HepG2 (cell line): ENCODE data around the gene CDH23. TPM values are rescaled to one million over a fixed set of nuclear protein-coding genes. Genes with fewer than 3 reads are reported as not detected.

Source experiments
- ATAC-seq: fragments of 200-7000 bp; cut with Tn5 transposase; 3 replicates; pipeline ENCODE4 v1.9.1; 2020; ENCODE audit warnings: mild to moderate bottlenecking, moderate library complexity
- BruUV-seq: library from RNA; stranded (reverse); fragments of 400-500 nt; replicated peaks from 2 replicates; lab custom pipeline; 2021; lab: Mats Ljungman, UMichigan
- CTCF ChIA-PET: fragments of 300-600 bp; formaldehyde crosslinking; extraction: SDS; loops from one replicate; lab custom pipeline; 2021; ENCODE audit warnings: low total read pairs, inconsistent platforms, low intra/inter-chr PET ratio; lab: Yijun Ruan, JAX
- POLR2A ChIA-PET: fragments of 350-600 bp; sonication (Branson Sonifier 250); formaldehyde crosslinking; loops from one replicate; lab custom pipeline; 2020; ENCODE audit warnings: antibody characterized with exemption, inconsistent platforms; lab: Yijun Ruan, JAX
- DNase-seq: peaks from one replicate; pipeline ENCODE4 v3.0.0-alpha.2; 2015; ENCODE audit warnings: low spot score
- FAIRE-seq: peaks from 3 replicates; lab custom pipeline; 2011; peaks lifted over from hg19 to GRCh38; lab: Jason Lieb, UNC
- H2AFZ ChIP-seq: one replicate; pipeline ENCODE4 v1.6.1; 2011; ENCODE audit warnings: low read length, inconsistent platforms
- H3K27ac ChIP-seq: fragments of 300-600 bp; 3 replicates; pipeline ENCODE4 v1.8.0; 2011; ENCODE audit warnings: mixed run types, mild to moderate bottlenecking, mixed read lengths, low read length, inconsistent platforms; ENCODE audit not compliant: insufficient read depth; ENCODE audit errors: extremely low read length
- H3K27me3 ChIP-seq, 2 experiments: fragments of 200-600 bp in 1 of 2; 2 replicates in 1 of 2; 3 replicates in 1 of 2; pipeline versions ENCODE4 v1.6.0 to v1.8.0; 2011; ENCODE audit warnings: low read length in 2 of 2, mild to moderate bottlenecking in 2 of 2, moderate library complexity in 2 of 2, inconsistent platforms in 1 of 2; ENCODE audit not compliant: insufficient read depth in 2 of 2, control insufficient read depth in 1 of 2
- H3K36me3 ChIP-seq, 2 experiments: fragments of 200-600 bp in 1 of 2; replicated peaks in 1 of 2; 2 replicates in 1 of 2; 3 replicates in 1 of 2; pipeline versions ENCODE4 v1.5.1 to v1.8.0; 2011; ENCODE audit warnings: low read length in 2 of 2, inconsistent platforms in 1 of 2; ENCODE audit not compliant: insufficient read depth in 2 of 2, control insufficient read depth in 1 of 2
- H3K4me1 ChIP-seq: 2 replicates; pipeline ENCODE4 v1.5.1; 2012; ENCODE audit warnings: low read length, inconsistent platforms; ENCODE audit not compliant: insufficient read depth
- H3K4me2 ChIP-seq: 2 replicates; pipeline ENCODE4 v1.6.0; 2011; ENCODE audit warnings: low read depth, low read length, inconsistent platforms
- H3K4me3 ChIP-seq, 3 experiments: fragments of 200-600 bp in 1 of 3; sonication (generic), shearing (Covaris generic) in 1 of 3; replicated peaks in 1 of 3; 2 replicates each; pipeline ENCODE4 v1.5.1; 2011 to 2016; ENCODE audit warnings: low read length in 3 of 3, inconsistent platforms in 2 of 3, low read depth in 2 of 3, mild to moderate bottlenecking in 2 of 3, control low read depth in 1 of 3, mixed read lengths in 1 of 3; ENCODE audit not compliant: insufficient read depth in 1 of 3
- H3K79me2 ChIP-seq: one replicate; pipeline ENCODE4 v1.6.1; 2011; ENCODE audit warnings: low read length, inconsistent platforms; ENCODE audit not compliant: insufficient read depth
- H3K9ac ChIP-seq: 2 replicates; pipeline ENCODE4 v1.6.0; 2011; ENCODE audit warnings: mild to moderate bottlenecking, low read depth, low read length, inconsistent platforms; ENCODE audit not compliant: insufficient read depth
- H3K9me3 ChIP-seq: 2 replicates; pipeline ENCODE4 v1.5.1; 2012; ENCODE audit warnings: mild to moderate bottlenecking, low read length
- H4K20me1 ChIP-seq: 2 replicates; pipeline ENCODE4 v1.6.0; 2011; ENCODE audit warnings: inconsistent platforms, mild to moderate bottlenecking, low read length, moderate library complexity; ENCODE audit not compliant: insufficient read depth
- ARNT ChIP-seq: fragments of 450-650 bp; IDR thresholded peaks from 2 replicates; pipeline ENCODE4 v1.6.1; 2017
- CCDC6 ChIP-seq: sonication (generic); formaldehyde crosslinking; IDR thresholded peaks from 2 replicates; pipeline ENCODE4 v1.8.1; 2022; ENCODE audit warnings: mild to moderate bottlenecking, missing genetic modification reagents, moderate library complexity
- EED ChIP-seq: sonication (generic); formaldehyde crosslinking; IDR thresholded peaks from 2 replicates; pipeline ENCODE4 v1.5.0; 2020; ENCODE audit warnings: mild to moderate bottlenecking, missing genetic modification reagents
- ISL2 ChIP-seq: sonication (generic); formaldehyde crosslinking; IDR thresholded peaks from 2 replicates; pipeline ENCODE4 v1.5.0; 2020; ENCODE audit warnings: missing genetic modification reagents
- KLF6 ChIP-seq: IDR thresholded peaks from 2 replicates; pipeline ENCODE4 v1.8.0; 2016; ENCODE audit warnings: missing biosample characterization, missing genetic modification reagents
- MYNN ChIP-seq: sonication (generic); formaldehyde crosslinking; IDR thresholded peaks from 2 replicates; pipeline ENCODE4 v1.4.0; 2020; ENCODE audit warnings: mild to moderate bottlenecking, low read depth, missing genetic modification reagents
- NR2F6 ChIP-seq, 2 experiments: IDR thresholded peaks; 2 replicates each; pipeline ENCODE4 v1.6.1; 2016; ENCODE audit warnings: antibody characterized with exemption in 1 of 2, mild to moderate bottlenecking in 1 of 2
- RBAK ChIP-seq: sonication (generic); formaldehyde crosslinking; IDR thresholded peaks from 2 replicates; pipeline ENCODE4 v1.5.1; 2020; ENCODE audit warnings: mild to moderate bottlenecking, missing genetic modification reagents
- RBFOX2 ChIP-seq: fragments of 200-400 bp; formaldehyde crosslinking; IDR thresholded peaks from 2 replicates; pipeline ENCODE4 v1.6.1; 2017; ENCODE audit warnings: low read depth, mild to moderate bottlenecking, low read length
- SMAD9 ChIP-seq: sonication (generic); formaldehyde crosslinking; IDR thresholded peaks from 2 replicates; pipeline ENCODE4 v1.5.1; 2020; ENCODE audit warnings: mild to moderate bottlenecking, missing genetic modification reagents
- ZMYM4 ChIP-seq: sonication (generic); formaldehyde crosslinking; IDR thresholded peaks from 2 replicates; pipeline ENCODE4 v1.8.1; 2023; ENCODE audit warnings: mild to moderate bottlenecking, missing genetic modification reagents
- ZNF460 ChIP-seq: sonication (generic); formaldehyde crosslinking; IDR thresholded peaks from 2 replicates; pipeline ENCODE4 v1.5.1; 2020; ENCODE audit warnings: missing genetic modification reagents, mild to moderate bottlenecking, borderline replicate concordance
- WGBS: methylation state at CpG from one replicate; pipeline ENCODE4 v1.1.6; 2017; ENCODE audit warnings: low lambda C conversion rate; 5-methylcytosine and 5-hydroxymethylcytosine counted together
- in situ Hi-C: cut with HindIII; loops from 2 replicates; pipeline ENCODE4 v1.10.0; 2017; ENCODE audit warnings: low pct_unique_long_range_greater_than_20kb; ENCODE audit not compliant: extremely low pct_ligation_motif_present
- intact Hi-C: fragments of 100-400 bp; cut with micrococcal nuclease; formaldehyde crosslinking; loops from one replicate; pipeline ENCODE4 v1.10.0; 2022; ENCODE audit not compliant: unreplicated experiment
- polyA plus RNA-seq, 8 experiments: library from polyadenylated mRNA; depleted of rRNA in 3 of 8; stranded (reverse) in 7 of 8; unstranded in 1 of 8; fragments of >200 nt; fragmentation: Illumina TruSeq in 4 of 8; extraction: Trizol in 4 of 8; gene quantifications; 2 replicates each; pipeline versions ENCODE4 v1.2.1 to v1.2.3, GENCODE V29; 2011 to 2016; ENCODE audit warnings: low read depth in 4 of 8, missing spikeins in 1 of 8, mixed read lengths in 1 of 8; ENCODE audit not compliant: insufficient read depth in 1 of 8
- total RNA-seq, 5 experiments: library from RNA; depleted of rRNA; stranded (reverse); fragments of >200 nt; fragmentation: Illumina TruSeq; extraction: Trizol; gene quantifications; 2 replicates each; pipeline ENCODE4 v1.2.3, GENCODE V29; 2016; ENCODE audit warnings: low read depth in 1 of 5
- TF ChIP-seq, protein P1 (sequence below): sonication (generic); formaldehyde crosslinking; IDR thresholded peaks from 2 replicates; pipeline ENCODE4 v1.4.0; 2020; ENCODE audit warnings: missing genetic modification reagents
- TF ChIP-seq, protein P2 (sequence below): sonication (generic); formaldehyde crosslinking; IDR thresholded peaks from 2 replicates; pipeline ENCODE4 v1.4.0; 2020; ENCODE audit warnings: missing genetic modification reagents
- TF ChIP-seq, protein P3 (sequence below): sonication (generic); formaldehyde crosslinking; IDR thresholded peaks from 2 replicates; pipeline ENCODE4 v1.5.0; 2020; ENCODE audit warnings: missing genetic modification reagents
- TF ChIP-seq, protein P4 (sequence below), 2 experiments: sonication (generic) in 1 of 2; formaldehyde crosslinking in 1 of 2; IDR thresholded peaks; 2 replicates each; pipeline versions ENCODE4 v1.5.1 to v1.6.1; 2011 to 2020; ENCODE audit warnings: borderline replicate concordance in 1 of 2, low read depth in 1 of 2, low read length in 1 of 2, mild to moderate bottlenecking in 1 of 2, missing genetic modification reagents in 1 of 2, moderate library complexity in 1 of 2

The CDH23 gene
- total and polyA plus RNA-seq, 2 of the 13 experiments (the other 11 are each of a cell fraction or from before 2014, with no cell fraction given), result 0.13 TPM; not detected in 1

DNA sequence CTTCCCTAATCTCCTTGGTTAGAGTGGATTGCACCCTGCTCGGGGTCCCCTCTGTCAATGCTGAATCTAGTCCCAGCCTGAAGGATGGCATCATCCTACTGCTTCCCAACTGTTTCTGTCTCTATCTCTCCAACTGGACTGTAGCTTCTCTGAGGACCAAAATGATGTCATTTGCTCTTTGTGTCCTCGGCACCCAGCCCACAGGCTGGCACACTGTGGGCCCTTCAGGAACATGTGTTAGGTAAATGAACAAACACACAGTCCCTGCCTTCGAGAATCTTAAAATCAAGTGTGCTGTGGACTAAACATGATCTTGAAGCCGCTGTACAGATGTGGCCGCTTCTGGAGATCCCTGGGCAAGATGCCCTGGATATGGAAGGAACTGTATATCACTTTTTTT is 5.0 kb upstream of the CDH23 start:
- H4K20me1 ChIP-seq, result no peaks in the 10 kb centered on the region
- no peak overlapping the region for H2AFZ ChIP-seq
- intact Hi-C loops (no loop called here), in situ Hi-C loops (no loop called here)
- peaks cover 19% of the 10 kb centered on the region for H3K4me1 ChIP-seq
- BruUV-seq, result no TSS peak
- ATAC-seq (no peak), DNase-seq (no peak), FAIRE-seq (no peak)
- no peaks in the 10 kb centered on the region for H3K36me3 ChIP-seq
- no peak overlapping the region for H3K4me3 ChIP-seq
- CTCF ChIA-PET, result no interaction called here
- TF ChIP-seq, protein P1, sequence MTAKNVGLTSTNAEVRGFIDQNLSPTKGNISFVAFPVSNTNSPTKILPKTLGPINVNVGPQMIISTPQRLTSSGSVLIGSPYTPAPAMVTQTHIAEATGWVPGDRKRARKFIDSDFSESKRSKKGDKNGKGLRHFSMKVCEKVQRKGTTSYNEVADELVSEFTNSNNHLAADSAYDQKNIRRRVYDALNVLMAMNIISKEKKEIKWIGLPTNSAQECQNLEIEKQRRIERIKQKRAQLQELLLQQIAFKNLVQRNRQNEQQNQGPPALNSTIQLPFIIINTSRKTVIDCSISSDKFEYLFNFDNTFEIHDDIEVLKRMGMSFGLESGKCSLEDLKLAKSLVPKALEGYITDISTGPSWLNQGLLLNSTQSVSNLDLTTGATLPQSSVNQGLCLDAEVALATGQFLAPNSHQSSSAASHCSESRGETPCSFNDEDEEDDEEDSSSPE (CRISPR knock-in tag), result no peak
- TF ChIP-seq ARNT (no peak), EED (CRISPR knock-in tag) (no peak), ZNF460 (no peak), RBAK (CRISPR knock-in tag) (no peak), NR2F6 (IDR thresholded peaks at IDR 0.05) (no peak), NR2F6 (CRISPR knock-in tag; IDR thresholded peaks at IDR 0.05) (no peak), RBFOX2 (no peak), KLF6 (CRISPR knock-in tag) (no peak), MYNN (no peak), CCDC6 (no peak), SMAD9 (no peak), ISL2 (CRISPR knock-in tag) (no peak), ZMYM4 (CRISPR knock-in tag) (no peak)
- TF ChIP-seq, protein P2, sequence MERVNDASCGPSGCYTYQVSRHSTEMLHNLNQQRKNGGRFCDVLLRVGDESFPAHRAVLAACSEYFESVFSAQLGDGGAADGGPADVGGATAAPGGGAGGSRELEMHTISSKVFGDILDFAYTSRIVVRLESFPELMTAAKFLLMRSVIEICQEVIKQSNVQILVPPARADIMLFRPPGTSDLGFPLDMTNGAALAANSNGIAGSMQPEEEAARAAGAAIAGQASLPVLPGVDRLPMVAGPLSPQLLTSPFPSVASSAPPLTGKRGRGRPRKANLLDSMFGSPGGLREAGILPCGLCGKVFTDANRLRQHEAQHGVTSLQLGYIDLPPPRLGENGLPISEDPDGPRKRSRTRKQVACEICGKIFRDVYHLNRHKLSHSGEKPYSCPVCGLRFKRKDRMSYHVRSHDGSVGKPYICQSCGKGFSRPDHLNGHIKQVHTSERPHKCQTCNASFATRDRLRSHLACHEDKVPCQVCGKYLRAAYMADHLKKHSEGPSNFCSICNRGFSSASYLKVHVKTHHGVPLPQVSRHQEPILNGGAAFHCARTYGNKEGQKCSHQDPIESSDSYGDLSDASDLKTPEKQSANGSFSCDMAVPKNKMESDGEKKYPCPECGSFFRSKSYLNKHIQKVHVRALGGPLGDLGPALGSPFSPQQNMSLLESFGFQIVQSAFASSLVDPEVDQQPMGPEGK (CRISPR knock-in tag), result no peak
- TF ChIP-seq, protein P3, sequence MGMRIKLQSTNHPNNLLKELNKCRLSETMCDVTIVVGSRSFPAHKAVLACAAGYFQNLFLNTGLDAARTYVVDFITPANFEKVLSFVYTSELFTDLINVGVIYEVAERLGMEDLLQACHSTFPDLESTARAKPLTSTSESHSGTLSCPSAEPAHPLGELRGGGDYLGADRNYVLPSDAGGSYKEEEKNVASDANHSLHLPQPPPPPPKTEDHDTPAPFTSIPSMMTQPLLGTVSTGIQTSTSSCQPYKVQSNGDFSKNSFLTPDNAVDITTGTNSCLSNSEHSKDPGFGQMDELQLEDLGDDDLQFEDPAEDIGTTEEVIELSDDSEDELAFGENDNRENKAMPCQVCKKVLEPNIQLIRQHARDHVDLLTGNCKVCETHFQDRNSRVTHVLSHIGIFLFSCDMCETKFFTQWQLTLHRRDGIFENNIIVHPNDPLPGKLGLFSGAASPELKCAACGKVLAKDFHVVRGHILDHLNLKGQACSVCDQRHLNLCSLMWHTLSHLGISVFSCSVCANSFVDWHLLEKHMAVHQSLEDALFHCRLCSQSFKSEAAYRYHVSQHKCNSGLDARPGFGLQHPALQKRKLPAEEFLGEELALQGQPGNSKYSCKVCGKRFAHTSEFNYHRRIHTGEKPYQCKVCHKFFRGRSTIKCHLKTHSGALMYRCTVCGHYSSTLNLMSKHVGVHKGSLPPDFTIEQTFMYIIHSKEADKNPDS, result no peak
- TF ChIP-seq, protein P4, sequence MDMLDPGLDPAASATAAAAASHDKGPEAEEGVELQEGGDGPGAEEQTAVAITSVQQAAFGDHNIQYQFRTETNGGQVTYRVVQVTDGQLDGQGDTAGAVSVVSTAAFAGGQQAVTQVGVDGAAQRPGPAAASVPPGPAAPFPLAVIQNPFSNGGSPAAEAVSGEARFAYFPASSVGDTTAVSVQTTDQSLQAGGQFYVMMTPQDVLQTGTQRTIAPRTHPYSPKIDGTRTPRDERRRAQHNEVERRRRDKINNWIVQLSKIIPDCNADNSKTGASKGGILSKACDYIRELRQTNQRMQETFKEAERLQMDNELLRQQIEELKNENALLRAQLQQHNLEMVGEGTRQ (IDR thresholded peaks at IDR 0.05; ENCODE audit: low read depth, low read length), result no peak
- TF ChIP-seq, protein P4 (CRISPR knock-in tag; IDR thresholded peaks at IDR 0.05; ENCODE audit: borderline replicate concordance), result no peak
- H3K79me2 ChIP-seq, result no peaks in the 10 kb centered on the region
- no peaks in the 10 kb centered on the region for H3K9me3 ChIP-seq
- no peak overlapping the region for H3K27ac ChIP-seq
- POLR2A ChIA-PET, result no interaction called here
- H3K27me3 ChIP-seq, result peaks cover 0 to 26% of the 10 kb centered on the region in 2 experiments; a peak in 4 of 5 replicates
- H3K9ac ChIP-seq, result no peak overlapping the region
- WGBS, result 22% methylated on average over 5 of the region's 5 CpGs
- H3K4me2 ChIP-seq, result no peak overlapping the region
